CD8-positive, alpha-beta memory T cell (primary cell): Measurements from ENCODE around the gene B4GALT5. TPM values are rescaled to one million over a fixed set of nuclear protein-coding genes. Genes with fewer than 3 reads are reported as not detected.

Experiments
- CTCF ChIA-PET: fragments of 350-600 bp; sonication (Branson Sonifier 250); formaldehyde crosslinking; loops from one replicate; lab custom pipeline; 2021; ENCODE audit warnings: antibody characterized with exemption; lab: Charles Lee
- POLR2A ChIA-PET: fragments of 350-600 bp; sonication (Branson Sonifier 250); formaldehyde crosslinking; loops from one replicate; lab custom pipeline; 2021; ENCODE audit warnings: antibody characterized with exemption; lab: Charles Lee
- DNase-seq, 5 donors: peaks; one replicate each; pipeline versions ENCODE4 v3.0.0 to v3.0.0-alpha.2; 2020 to 2022; ENCODE audit warnings: mixed read lengths in 1 of 5
- H3K27ac ChIP-seq: one replicate; pipeline ENCODE4 v1.7.0; 2013; ENCODE audit warnings: low read depth, mild to moderate bottlenecking, low read length, moderate library complexity
- H3K27me3 ChIP-seq: 2 replicates; pipeline ENCODE4 v1.7.0; 2013; ENCODE audit warnings: low read length, mild to moderate bottlenecking; ENCODE audit not compliant: insufficient read depth, poor library complexity, severe bottlenecking
- H3K36me3 ChIP-seq: 2 replicates; pipeline ENCODE4 v1.7.0; 2013; ENCODE audit warnings: mild to moderate bottlenecking, low read length, moderate library complexity; ENCODE audit not compliant: insufficient read depth
- H3K4me1 ChIP-seq: 2 replicates; pipeline ENCODE4 v1.7.0; 2013; ENCODE audit warnings: mild to moderate bottlenecking, low read length, moderate library complexity; ENCODE audit not compliant: insufficient read depth
- H3K4me3 ChIP-seq: 2 replicates; pipeline ENCODE4 v1.7.0; 2013; ENCODE audit warnings: mild to moderate bottlenecking, low read length
- H3K9me3 ChIP-seq: 2 replicates; pipeline ENCODE4 v1.7.0; 2013; ENCODE audit warnings: mild to moderate bottlenecking, low read length
- H3K27ac Mint-ChIP-seq, 8 donors: one replicate each; pipeline ENCODE4 v1.8.0; 2020 to 2021; ENCODE audit warnings: mixed read lengths in 8 of 8, mild to moderate bottlenecking in 6 of 8, inconsistent platforms in 3 of 8, moderate library complexity in 3 of 8
- H3K27me3 Mint-ChIP-seq, 2 donors: one replicate each; pipeline ENCODE4 v1.8.0; 2020 to 2021; ENCODE audit warnings: mixed read lengths in 2 of 2, mild to moderate bottlenecking in 1 of 2, moderate library complexity in 1 of 2
- H3K36me3 Mint-ChIP-seq, 3 donors: one replicate each; pipeline ENCODE4 v1.8.0; 2020 to 2021; ENCODE audit warnings: mixed read lengths in 3 of 3, inconsistent platforms in 1 of 3, mild to moderate bottlenecking in 1 of 3
- H3K4me1 Mint-ChIP-seq, 3 donors: one replicate each; pipeline ENCODE4 v1.8.0; 2020 to 2021; ENCODE audit warnings: mixed read lengths in 3 of 3, inconsistent platforms in 1 of 3, mild to moderate bottlenecking in 1 of 3
- H3K4me3 Mint-ChIP-seq, 7 donors: one replicate each; pipeline ENCODE4 v1.8.0; 2020 to 2021; ENCODE audit warnings: mixed read lengths in 7 of 7, mild to moderate bottlenecking in 6 of 7, moderate library complexity in 4 of 7, inconsistent platforms in 2 of 7
- H3K9me3 Mint-ChIP-seq, 5 donors: one replicate each; pipeline ENCODE4 v1.8.0; 2020 to 2022; ENCODE audit warnings: mixed read lengths in 5 of 5, mild to moderate bottlenecking in 3 of 5, moderate library complexity in 2 of 5, inconsistent platforms in 1 of 5
- polyA plus RNA-seq: library from polyadenylated mRNA; unstranded; fragments of 300-500 nt; fragmentation: Illumina TruSeq; gene quantifications from one replicate; pipeline ENCODE4 v1.2.3, GENCODE V29; 2021
- total RNA-seq, 2 experiments: library from RNA; stranded (reverse); gene quantifications; one replicate each; pipeline ENCODE4 v1.2.3, GENCODE V29; 2021

Gene B4GALT5
- total and polyA plus RNA-seq, 3 experiments from 2014 or later = 2.0 to 39.1 (median 37.5) TPM

DNA sequence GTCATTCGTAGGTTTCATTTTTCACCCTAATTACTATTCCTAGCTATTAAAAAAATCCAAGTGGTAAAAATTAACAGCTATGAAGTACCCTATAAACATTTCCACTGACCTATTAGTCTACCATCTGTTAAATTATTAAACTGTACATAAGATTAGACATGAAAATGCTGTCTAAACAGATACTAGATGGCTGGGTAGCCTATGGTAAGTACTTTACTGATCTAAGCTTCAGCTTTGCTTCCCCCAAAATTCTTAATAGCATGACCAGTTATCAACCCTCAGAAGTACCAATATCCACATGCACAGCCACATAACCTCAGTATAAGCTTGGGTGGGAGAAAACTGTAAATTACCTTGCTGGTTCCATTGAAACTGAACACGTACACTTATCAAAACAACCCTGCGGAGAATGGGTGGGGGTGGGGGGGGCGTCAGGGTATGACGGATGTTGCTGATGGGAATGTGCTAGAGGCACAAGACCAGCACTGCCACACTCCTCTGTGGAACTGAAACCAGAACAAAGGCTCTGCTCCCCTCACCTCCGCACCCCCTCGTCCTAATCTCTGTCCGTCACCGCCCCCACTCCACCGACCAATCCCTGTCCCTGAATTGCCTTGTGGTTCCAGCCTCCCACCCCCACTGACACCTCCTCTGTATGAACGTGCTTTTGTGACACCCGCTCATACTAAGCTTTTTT is 45.3 kb downstream of the B4GALT5 start:
- ChIA-PET POLR2A (interaction anchor here (1.0 to 1.4 kb wide), 3 partner anchors 11 to 145 kb away, joined by 4 to 9 read pairs (median 7); partner anchors contain the start of gene SLC9A8), CTCF (interaction anchor here (0.7 to 2.1 kb wide), 8 partner anchors 11 to 244 kb away, joined by 3 to 7 read pairs (median 6); partner anchors contain the start of gene B4GALT5)
- H3K4me3 ChIP-seq = peak overlapping the region; percentile 33
- H3K4me1 ChIP-seq = peaks cover 38% of the 10 kb centered on the region
- H3K36me3 Mint-ChIP-seq = no peaks in the 10 kb centered on the region
- peaks cover 61 to 93% (median 84%) of the 10 kb centered on the region in 3 donors for H3K4me1 Mint-ChIP-seq
- no peaks in the 10 kb centered on the region for H3K36me3 ChIP-seq
- peak overlapping the region; percentile 62 for H3K27ac ChIP-seq
- peak; percentile 32 to 93 (median 83) for DNase-seq
- peak overlapping the region; percentile 73 to 95 (median 94) for H3K27ac Mint-ChIP-seq
- H3K9me3 Mint-ChIP-seq = no peaks in the 10 kb centered on the region
- peak overlapping the region; percentile 57 to 89 (median 81) for H3K4me3 Mint-ChIP-seq
- no peaks in the 10 kb centered on the region for H3K9me3 ChIP-seq
- H3K27me3 ChIP-seq = no peaks in the 10 kb centered on the region
- no peaks in the 10 kb centered on the region for H3K27me3 Mint-ChIP-seq

GRCh38 chr20:49666911-49667310 is 46.8 kb downstream of the B4GALT5 start:
- H3K9me3 Mint-ChIP-seq = no peaks in the 10 kb centered on the region
- peak overlapping the region in 7 of 8 donors; percentile 22 to 95 (median 71) for H3K27ac Mint-ChIP-seq
- ChIA-PET CTCF (interaction anchor here (0.9 kb wide), 1 partner anchor 19 kb away, joined by 3 read pairs; no protein-coding TSS in a partner anchor), POLR2A (interaction anchor here (0.8 kb wide), 1 partner anchor 39 kb away, joined by 3 read pairs; no protein-coding TSS in a partner anchor)
- Histone ChIP-seq H3K36me3 (no peaks in the 10 kb centered on the region), H3K4me3 (no peak overlapping the region), H3K27me3 (no peaks in the 10 kb centered on the region), H3K27ac (no peak overlapping the region), H3K4me1 (peaks cover 37% of the 10 kb centered on the region), H3K9me3 (no peaks in the 10 kb centered on the region)
- H3K36me3 Mint-ChIP-seq = no peaks in the 10 kb centered on the region
- no peak overlapping the region for H3K4me3 Mint-ChIP-seq
- peaks cover 65 to 93% (median 84%) of the 10 kb centered on the region in 3 donors for H3K4me1 Mint-ChIP-seq
- no peak for DNase-seq
- no peaks in the 10 kb centered on the region for H3K27me3 Mint-ChIP-seq

GRCh38 chr20:49665796-49666195 is 47.9 kb downstream of the B4GALT5 start:
- H3K27ac Mint-ChIP-seq = peak overlapping the region; percentile 1 to 73 (median 48)
- no peaks in the 10 kb centered on the region for H3K9me3 ChIP-seq
- H3K36me3 Mint-ChIP-seq = no peaks in the 10 kb centered on the region
- ChIA-PET POLR2A (no interaction called here), CTCF (no interaction called here)
- peaks cover 62 to 90% (median 81%) of the 10 kb centered on the region in 3 donors for H3K4me1 Mint-ChIP-seq
- no peak overlapping the region for H3K4me3 ChIP-seq
- H3K9me3 Mint-ChIP-seq = no peaks in the 10 kb centered on the region
- peaks cover 27% of the 10 kb centered on the region for H3K4me1 ChIP-seq
- no peak overlapping the region for H3K27ac ChIP-seq
- H3K4me3 Mint-ChIP-seq = peak overlapping the region in 1 of 7 donors; percentile 25
- H3K36me3 ChIP-seq = no peaks in the 10 kb centered on the region
- H3K27me3 ChIP-seq = no peaks in the 10 kb centered on the region
- H3K27me3 Mint-ChIP-seq = no peaks in the 10 kb centered on the region
- no peak for DNase-seq

GRCh38 chr20:49664612-49665313 is 48.9 kb downstream of the B4GALT5 start:
- Mint-ChIP-seq H3K4me1 (peaks cover 54 to 80% (median 70%) of the 10 kb centered on the region in 3 donors), H3K27ac (peak overlapping the region in 6 of 8 donors; percentile 15 to 88 (median 44)), H3K27me3 (no peaks in the 10 kb centered on the region), H3K9me3 (no peaks in the 10 kb centered on the region), H3K4me3 (no peak overlapping the region), H3K36me3 (no peaks in the 10 kb centered on the region)
- no peaks in the 10 kb centered on the region for H3K27me3 ChIP-seq
- no peak overlapping the region for H3K4me3 ChIP-seq
- DNase-seq = no peak
- H3K36me3 ChIP-seq = no peaks in the 10 kb centered on the region
- ChIA-PET CTCF (interaction anchor here (0.8 to 1.1 kb wide), 2 partner anchors 52 to 223 kb away, joined by 3 read pairs; no protein-coding TSS in a partner anchor), POLR2A (interaction anchor here (0.5 kb wide), 1 partner anchor 181 kb away, joined by 3 read pairs; no protein-coding TSS in a partner anchor)
- no peaks in the 10 kb centered on the region for H3K9me3 ChIP-seq
- H3K27ac ChIP-seq = no peak overlapping the region
- peaks cover 19% of the 10 kb centered on the region for H3K4me1 ChIP-seq

DNA sequence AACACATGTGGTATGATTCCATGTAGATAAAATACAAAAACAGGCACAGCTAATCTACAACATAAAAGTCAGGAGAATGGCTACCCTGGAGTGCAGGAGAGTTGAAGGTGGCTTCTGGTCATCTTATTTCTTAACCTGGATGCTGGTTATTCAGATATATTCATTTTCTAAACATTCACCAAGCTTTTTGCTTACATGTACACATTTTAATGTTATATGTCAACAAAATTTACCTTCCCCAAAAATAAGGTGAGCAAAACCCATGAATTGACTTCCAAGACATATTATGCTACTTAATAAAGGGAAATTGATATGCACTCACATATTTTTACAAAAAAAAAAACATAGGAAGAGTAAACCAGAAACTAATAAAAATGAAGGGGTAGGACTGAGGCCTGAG is 50.6 kb downstream of the B4GALT5 start:
- no peak overlapping the region for H3K27ac ChIP-seq

DNA sequence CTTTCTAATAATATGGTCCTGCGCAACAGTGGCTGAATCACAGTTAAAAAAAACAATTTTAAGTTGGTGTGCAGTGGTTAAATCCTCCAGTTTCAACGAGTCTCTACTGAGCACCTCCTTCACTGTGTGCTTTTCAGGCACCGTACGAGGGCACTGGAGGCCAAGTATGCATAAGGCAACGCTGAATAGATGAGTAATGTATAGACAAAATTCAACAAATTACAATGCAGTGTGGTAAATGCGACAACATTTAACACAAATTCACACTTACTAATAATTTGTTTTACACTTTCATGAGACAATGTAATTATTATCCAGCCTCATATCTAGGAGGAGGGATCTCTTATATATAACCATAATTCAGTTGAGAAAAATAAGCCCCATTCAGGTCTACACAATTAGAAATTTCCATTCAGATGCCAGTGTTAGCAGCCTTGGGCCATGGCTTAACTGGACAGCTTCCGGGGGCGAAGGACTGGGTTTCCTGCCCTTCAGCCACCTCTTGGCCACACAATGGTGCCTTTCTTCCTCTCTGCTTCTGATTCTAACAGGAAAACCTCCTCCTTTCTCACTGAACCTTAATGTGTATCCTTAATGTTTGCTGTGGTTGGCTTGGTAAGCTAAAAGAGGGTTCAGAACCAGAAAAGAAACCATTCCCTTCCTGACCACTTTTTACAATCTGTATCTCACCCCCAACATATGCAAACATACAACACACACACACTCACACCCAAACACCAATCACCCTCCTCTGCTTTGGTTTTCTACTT is 51.9 kb downstream of the B4GALT5 start:
- Histone ChIP-seq H3K27ac (peak overlapping the region; percentile 12), H3K36me3 (no peaks in the 10 kb centered on the region), H3K4me3 (no peak overlapping the region), H3K27me3 (no peaks in the 10 kb centered on the region), H3K9me3 (no peaks in the 10 kb centered on the region), H3K4me1 (peaks cover 8% of the 10 kb centered on the region)
- ChIA-PET POLR2A (no interaction called here), CTCF (interaction anchor here (2.0 kb wide), 1 partner anchor 184 kb away, joined by 4 read pairs; no protein-coding TSS in a partner anchor)
- H3K36me3 Mint-ChIP-seq = peaks cover 0 to 4% (median 2%) of the 10 kb centered on the region in 3 donors
- no peaks in the 10 kb centered on the region for H3K9me3 Mint-ChIP-seq
- peaks cover 44 to 53% (median 46%) of the 10 kb centered on the region in 3 donors for H3K4me1 Mint-ChIP-seq
- no peaks in the 10 kb centered on the region for H3K27me3 Mint-ChIP-seq
- peak overlapping the region in 5 of 7 donors; percentile 3 to 59 (median 15) for H3K4me3 Mint-ChIP-seq
- peak in 1 of 5 donors; percentile 52 for DNase-seq
- H3K27ac Mint-ChIP-seq = peak overlapping the region; percentile 23 to 88 (median 50)

More for the DNA sequence above, 50.6 kb downstream of the B4GALT5 start:
- H3K27ac Mint-ChIP-seq = peak overlapping the region in 6 of 8 donors; percentile 4 to 65 (median 48)
- Histone ChIP-seq H3K4me1 (peaks cover 7% of the 10 kb centered on the region), H3K9me3 (no peaks in the 10 kb centered on the region), H3K4me3 (no peak overlapping the region), H3K27me3 (no peaks in the 10 kb centered on the region), H3K36me3 (no peaks in the 10 kb centered on the region)
- no peaks in the 10 kb centered on the region for H3K27me3 Mint-ChIP-seq
- ChIA-PET CTCF (no interaction called here), POLR2A (no interaction called here)
- H3K9me3 Mint-ChIP-seq = no peaks in the 10 kb centered on the region
- no peak overlapping the region for H3K4me3 Mint-ChIP-seq
- H3K4me1 Mint-ChIP-seq = peaks cover 41 to 64% (median 55%) of the 10 kb centered on the region in 3 donors
- H3K36me3 Mint-ChIP-seq = no peaks in the 10 kb centered on the region
- DNase-seq = no peak

DNA sequence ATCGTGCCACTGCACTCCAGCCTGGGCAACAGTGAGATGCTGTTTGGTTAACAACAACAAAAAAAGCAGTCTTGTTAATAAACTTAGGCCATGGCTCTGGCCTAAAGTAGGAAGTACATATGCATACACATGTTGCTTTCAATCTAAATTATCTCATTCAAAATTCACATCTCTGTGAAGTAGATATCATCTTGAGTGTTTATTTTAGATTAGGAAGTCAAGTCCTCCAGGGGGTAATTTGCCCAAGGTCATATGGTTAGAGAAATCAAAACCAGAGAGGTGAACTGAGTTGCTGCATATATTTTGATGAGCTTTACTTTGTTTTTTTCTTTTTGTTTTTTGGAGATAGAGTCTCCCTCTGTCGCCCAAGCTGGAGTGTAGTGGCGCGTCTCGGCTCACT is 52.8 kb downstream of the B4GALT5 start:
- Histone ChIP-seq H3K36me3 (peaks cover 3% of the 10 kb centered on the region), H3K4me1 (peaks cover 8% of the 10 kb centered on the region), H3K9me3 (no peaks in the 10 kb centered on the region), H3K27me3 (no peaks in the 10 kb centered on the region), H3K27ac (no peak overlapping the region), H3K4me3 (no peak overlapping the region)
- no peak for DNase-seq
- H3K4me3 Mint-ChIP-seq = no peak overlapping the region
- peaks cover 3 to 12% (median 5%) of the 10 kb centered on the region in 3 donors for H3K36me3 Mint-ChIP-seq
- peak overlapping the region in 3 of 8 donors; percentile 69 to 88 (median 70) for H3K27ac Mint-ChIP-seq
- H3K27me3 Mint-ChIP-seq = no peaks in the 10 kb centered on the region
- H3K9me3 Mint-ChIP-seq = no peaks in the 10 kb centered on the region
- H3K4me1 Mint-ChIP-seq = peaks cover 38 to 44% (median 42%) of the 10 kb centered on the region in 3 donors
- ChIA-PET CTCF (interaction anchor here (2.0 kb wide), 1 partner anchor 185 kb away, joined by 4 read pairs; no protein-coding TSS in a partner anchor), POLR2A (interaction anchor here (0.8 kb wide), 1 partner anchor 56 kb away, joined by 3 read pairs; no protein-coding TSS in a partner anchor)
